IPS DF 6.9 (cell line): Measurements from ENCODE around the gene CCDC57.
"Not testable (repeated sequence)": the region's sequence is repeated elsewhere in the genome, so short reads cannot be mapped to it uniquely, and the experiment has no call there.

Source experiments
- DNase-seq: peaks from one replicate; pipeline ENCODE4 v3.0.0-alpha.2; 2013; ENCODE audit warnings: low read depth, low spot score
- H3K27ac ChIP-seq: one replicate; pipeline ENCODE4 v1.5.1; 2013; ENCODE audit warnings: low read length, control low read depth
- H3K27me3 ChIP-seq: 2 replicates; pipeline ENCODE4 v1.6.1; 2013; ENCODE audit warnings: mild to moderate bottlenecking, low read length; ENCODE audit not compliant: control insufficient read depth, insufficient read depth
- H3K36me3 ChIP-seq: 2 replicates; pipeline ENCODE4 v1.6.1; 2013; ENCODE audit warnings: low read length; ENCODE audit not compliant: control insufficient read depth, insufficient read depth
- H3K4me1 ChIP-seq: 2 replicates; pipeline ENCODE4 v1.6.1; 2013; ENCODE audit warnings: low read length; ENCODE audit not compliant: control insufficient read depth, insufficient read depth
- H3K4me3 ChIP-seq: 2 replicates; pipeline ENCODE4 v1.5.1; 2013; ENCODE audit warnings: mild to moderate bottlenecking, low read length
- H3K9me3 ChIP-seq: 2 replicates; pipeline ENCODE4 v1.6.1; 2013; ENCODE audit warnings: low read length, inconsistent platforms; ENCODE audit not compliant: control insufficient read depth, insufficient read depth
- WGBS: extraction: QIAGEN DNeasy Blood & Tissue Kit; methylation state at CpG from one replicate; pipeline ENCODE4 v1.1.7; 2013; ENCODE audit warnings: mixed read lengths, missing lambda C conversion rate; ENCODE audit not compliant: insufficient read length, insufficient coverage; 5-methylcytosine and 5-hydroxymethylcytosine counted together

Gene CCDC57

DNA sequence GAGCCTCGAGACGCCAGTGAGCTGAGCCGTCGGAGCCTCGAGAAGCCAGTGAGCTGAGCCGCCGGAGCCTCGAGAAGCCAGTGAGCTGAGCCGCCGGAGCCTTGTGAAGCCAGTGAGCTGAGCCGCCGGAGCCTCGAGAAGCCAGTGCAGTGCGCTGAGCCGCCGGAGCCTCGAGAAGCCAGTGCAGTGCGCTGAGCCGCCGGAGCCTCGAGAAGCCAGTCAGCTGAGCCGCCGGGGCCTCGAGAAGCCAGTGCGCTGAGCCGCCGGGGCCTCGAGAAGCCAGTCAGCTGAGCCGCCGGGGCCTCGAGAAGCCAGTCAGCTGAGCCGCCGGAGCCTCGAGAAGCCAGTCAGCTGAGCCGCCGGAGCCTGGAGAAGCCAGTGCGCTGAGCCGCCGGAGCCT is 41.5 kb upstream of the CCDC57 start:
- DNase-seq, H3K4me1 ChIP-seq, H3K27me3 ChIP-seq, H3K27ac ChIP-seq, H3K9me3 ChIP-seq, H3K4me3 ChIP-seq: not testable (repeated sequence)
- peaks cover 50% of the 10 kb centered on the region for H3K36me3 ChIP-seq
- no CpG with 5 or more reads among the region's 39 CpGs for WGBS

DNA sequence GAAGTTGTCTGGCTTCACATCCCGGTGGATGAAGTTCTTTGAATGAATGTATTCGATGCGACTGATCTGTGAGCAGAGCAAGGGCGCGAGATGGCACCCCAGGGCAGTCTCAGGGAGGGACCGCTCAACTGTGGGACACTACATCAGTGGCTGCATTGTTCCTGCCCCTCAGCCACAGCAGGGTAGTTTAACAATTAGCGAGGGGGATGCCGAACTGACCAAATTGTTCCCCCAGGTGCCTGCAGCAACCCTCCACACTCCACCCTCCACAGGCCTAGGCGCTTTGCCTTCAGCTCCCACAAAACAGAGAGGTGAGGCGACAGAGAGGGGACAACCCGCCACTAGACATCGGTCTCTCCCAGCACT is 40.5 kb upstream of the CCDC57 start:
- DNase-seq, result no peak
- H3K9me3 ChIP-seq, result no peaks in the 10 kb centered on the region
- no CpG with 5 or more reads among the region's 12 CpGs for WGBS
- H3K27me3 ChIP-seq, result no peaks in the 10 kb centered on the region
- H3K36me3 ChIP-seq, result peaks cover 60% of the 10 kb centered on the region
- no peak overlapping the region for H3K4me3 ChIP-seq
- H3K4me1 ChIP-seq, result no peaks in the 10 kb centered on the region
- no peak overlapping the region for H3K27ac ChIP-seq

DNA sequence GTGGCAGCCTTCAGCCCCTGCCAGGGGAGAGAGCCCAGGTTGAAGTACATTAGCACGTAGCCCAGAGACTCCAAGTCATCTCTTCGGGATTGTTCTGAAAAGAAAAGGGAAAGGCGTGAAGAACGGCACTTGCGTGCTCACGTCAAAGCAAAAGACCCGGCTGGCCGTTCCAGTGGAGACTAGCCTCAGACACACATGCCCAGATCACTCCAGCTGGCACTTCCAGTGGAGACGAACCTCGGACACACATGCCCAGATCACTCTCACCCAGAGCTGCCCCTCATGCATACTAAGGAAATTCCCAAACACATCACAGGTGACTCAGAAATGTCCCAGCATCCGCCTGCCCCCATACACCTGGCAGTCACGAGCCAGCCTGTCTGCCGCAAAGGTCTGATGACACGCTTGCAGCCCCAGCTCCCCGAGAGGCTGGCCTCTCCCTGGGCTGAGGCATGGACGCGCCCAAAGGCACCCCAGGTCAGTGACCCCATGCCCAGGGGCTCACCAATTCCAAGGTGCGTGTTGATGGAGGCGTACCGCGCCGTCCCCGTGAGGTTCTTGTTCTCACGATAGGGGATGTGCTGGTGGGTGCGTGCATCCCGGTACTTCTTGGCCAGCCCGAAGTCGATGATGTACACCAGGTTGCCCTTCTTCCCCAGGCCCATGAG is 40.0 kb upstream of the CCDC57 start:
- no CpG with 5 or more reads among the region's 28 CpGs for WGBS
- Histone ChIP-seq H3K27me3 (no peaks in the 10 kb centered on the region), H3K27ac (no peak overlapping the region), H3K36me3 (peaks cover 62% of the 10 kb centered on the region), H3K4me1 (no peaks in the 10 kb centered on the region), H3K4me3 (no peak overlapping the region), H3K9me3 (no peaks in the 10 kb centered on the region)
- no peak for DNase-seq

DNA sequence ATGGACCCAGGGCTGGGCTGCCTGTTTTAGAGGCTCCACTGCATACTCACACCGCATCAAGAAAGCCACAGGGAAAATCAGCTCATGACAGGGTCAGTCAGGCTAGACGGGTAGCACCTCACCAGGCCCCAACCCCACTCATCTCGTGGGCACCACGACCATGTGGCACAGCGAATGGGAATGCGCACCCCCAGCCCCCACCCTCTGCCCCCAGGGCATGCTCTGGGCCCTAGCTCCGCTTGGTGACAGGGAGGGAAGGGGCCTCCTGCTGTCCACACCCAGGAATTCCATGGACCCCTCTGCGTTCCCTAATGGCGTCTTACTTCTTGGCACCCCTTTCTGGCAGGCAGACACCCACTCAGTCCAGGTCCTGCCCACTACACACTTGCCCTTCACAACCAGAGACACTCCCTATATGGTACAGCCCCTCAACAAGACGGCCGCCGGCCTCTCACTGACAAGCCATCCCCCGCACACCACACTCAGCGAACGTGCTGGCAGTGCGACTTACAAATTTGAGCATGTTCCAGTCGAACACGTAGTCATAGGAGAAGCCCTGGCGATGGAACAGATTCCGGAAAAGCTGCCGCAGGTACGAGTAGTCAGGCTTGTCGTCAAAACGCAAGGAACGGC is 38.3 kb upstream of the CCDC57 start:
- Histone ChIP-seq H3K4me1 (no peaks in the 10 kb centered on the region), H3K36me3 (peaks cover 75% of the 10 kb centered on the region), H3K9me3 (no peaks in the 10 kb centered on the region), H3K27me3 (no peaks in the 10 kb centered on the region), H3K4me3 (no peak overlapping the region), H3K27ac (no peak overlapping the region)
- WGBS, result no CpG with 5 or more reads among the region's 25 CpGs
- no peak for DNase-seq

DNA sequence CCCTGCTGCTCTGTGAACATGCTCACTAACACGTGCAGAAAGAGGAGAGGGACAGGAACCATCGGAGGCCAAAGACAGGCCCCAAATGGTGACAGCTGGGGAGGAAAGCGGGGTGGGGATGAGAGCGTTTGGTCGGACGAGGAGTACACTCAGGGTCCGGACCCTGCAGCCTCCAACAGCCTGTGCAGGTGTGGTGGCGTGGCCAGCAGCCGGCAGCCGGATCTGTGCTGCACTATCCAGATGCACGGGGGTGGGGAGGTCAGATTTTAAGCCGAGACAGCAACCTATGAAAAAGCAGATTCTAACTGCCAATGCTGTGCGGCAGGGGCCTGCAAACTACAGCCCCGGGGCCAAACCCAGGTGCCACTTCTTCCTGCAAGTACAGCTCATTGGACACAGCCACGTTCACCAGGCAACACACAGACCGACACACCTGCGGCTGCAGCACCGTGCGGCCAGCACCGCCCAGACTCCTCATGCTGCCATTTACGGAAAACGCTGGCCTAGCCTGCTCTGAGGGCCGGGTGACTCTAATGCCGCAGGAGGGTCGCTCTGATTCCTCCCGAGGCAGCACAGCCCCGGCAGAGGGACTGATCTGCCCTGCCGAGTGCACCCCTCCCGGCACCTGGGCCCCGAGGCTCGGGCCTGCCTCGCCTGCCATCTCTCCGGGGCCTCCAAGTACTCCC is 37.4 kb upstream of the CCDC57 start:
- no peak overlapping the region for H3K27ac ChIP-seq
- no peaks in the 10 kb centered on the region for H3K27me3 ChIP-seq
- no peaks in the 10 kb centered on the region for H3K4me1 ChIP-seq
- WGBS, result no CpG with 5 or more reads among the region's 33 CpGs
- no peaks in the 10 kb centered on the region for H3K9me3 ChIP-seq
- H3K4me3 ChIP-seq, result no peak overlapping the region
- H3K36me3 ChIP-seq, result peaks cover 77% of the 10 kb centered on the region
- no peak for DNase-seq

DNA sequence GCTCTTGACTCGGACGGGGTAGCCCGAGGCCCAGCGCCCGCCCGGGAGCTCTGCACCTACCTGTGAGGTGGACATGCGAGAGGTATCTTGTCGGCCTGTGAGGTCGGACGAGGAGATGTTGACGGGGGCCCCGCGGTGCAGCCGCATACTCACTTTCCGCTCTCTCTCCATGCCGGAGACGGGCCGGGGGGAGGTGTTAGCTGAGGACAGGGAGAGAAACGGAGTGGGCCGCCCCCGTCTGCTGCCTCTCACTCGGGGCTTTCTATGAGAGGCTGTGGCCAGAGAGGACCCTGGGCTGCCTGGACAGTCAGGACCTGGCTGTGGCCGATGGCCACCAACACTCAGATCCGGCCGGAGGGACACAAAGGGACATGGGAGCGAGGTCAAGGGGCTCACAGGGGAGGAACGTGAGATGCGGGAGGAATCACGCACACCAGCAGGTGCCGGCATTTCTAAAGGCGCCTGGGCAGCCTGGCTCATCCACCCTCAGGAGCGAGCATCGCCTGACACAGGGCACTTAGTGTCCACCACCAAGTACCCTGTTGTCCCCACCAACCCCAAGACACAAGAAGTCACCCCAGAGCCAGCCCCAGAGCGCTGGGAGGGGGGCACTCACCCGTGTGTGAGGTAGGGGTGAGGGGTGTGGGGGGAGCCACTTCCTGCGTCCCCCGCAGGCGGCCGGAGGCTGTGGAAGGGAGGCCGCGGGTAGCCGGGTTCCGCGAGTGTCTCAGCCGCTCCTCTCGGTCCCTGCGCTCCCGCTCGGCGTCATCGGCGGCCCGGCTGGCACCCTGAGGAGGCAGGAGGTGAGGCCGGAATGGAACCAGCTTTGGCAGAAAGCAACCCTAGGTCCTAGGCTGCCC is 36.4 kb upstream of the CCDC57 start:
- Histone ChIP-seq H3K36me3 (peaks cover 84% of the 10 kb centered on the region), H3K4me1 (no peaks in the 10 kb centered on the region), H3K4me3 (no peak overlapping the region), H3K9me3 (no peaks in the 10 kb centered on the region), H3K27ac (no peak overlapping the region), H3K27me3 (no peaks in the 10 kb centered on the region)
- no peak for DNase-seq
- WGBS, result no CpG with 5 or more reads among the region's 54 CpGs

DNA sequence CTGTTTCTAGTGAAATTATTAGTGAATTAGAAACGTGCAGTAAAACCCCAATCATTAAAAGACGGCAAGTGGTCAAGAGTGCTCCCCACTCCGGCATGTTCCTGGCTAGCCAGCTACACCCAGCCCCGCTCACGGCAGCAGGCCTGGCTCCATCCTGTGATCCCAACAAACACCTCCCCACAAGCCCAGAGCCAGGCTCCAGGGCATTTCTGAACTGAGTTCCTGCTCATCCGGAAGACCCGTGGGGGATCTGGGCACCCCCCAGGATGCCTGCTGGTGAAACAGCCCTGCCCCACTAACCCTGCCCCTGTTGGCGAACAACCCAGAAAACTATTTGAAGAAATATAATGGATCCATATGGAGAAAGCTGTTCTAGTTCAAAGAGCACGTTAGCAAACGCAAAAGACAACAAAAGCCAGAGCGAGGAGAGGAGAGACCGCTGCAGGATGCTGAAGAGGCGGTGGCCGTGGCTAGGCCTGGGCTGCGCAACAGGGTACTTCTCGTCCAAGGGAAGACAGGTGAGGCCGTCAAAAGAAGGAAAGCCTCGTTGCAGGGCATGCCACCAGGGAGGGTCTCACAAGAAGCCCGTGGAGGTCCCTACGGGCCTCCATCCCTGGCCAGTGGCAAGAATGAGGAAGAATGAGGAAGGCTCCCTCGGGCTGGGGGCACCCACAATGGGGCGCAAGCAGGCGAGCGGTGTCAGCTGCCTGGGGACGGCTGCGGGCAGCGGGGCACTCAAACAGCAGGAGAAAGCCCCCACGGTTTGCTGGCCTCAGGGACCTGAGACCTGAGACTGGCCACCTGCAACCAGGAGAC is 35.4 kb upstream of the CCDC57 start:
- H3K4me1 ChIP-seq, result no peaks in the 10 kb centered on the region
- no CpG with 5 or more reads among the region's 28 CpGs for WGBS
- H3K36me3 ChIP-seq, result peaks cover 88% of the 10 kb centered on the region
- no peak for DNase-seq
- no peaks in the 10 kb centered on the region for H3K27me3 ChIP-seq
- H3K4me3 ChIP-seq, result no peak overlapping the region
- no peak overlapping the region for H3K27ac ChIP-seq
- no peaks in the 10 kb centered on the region for H3K9me3 ChIP-seq

DNA sequence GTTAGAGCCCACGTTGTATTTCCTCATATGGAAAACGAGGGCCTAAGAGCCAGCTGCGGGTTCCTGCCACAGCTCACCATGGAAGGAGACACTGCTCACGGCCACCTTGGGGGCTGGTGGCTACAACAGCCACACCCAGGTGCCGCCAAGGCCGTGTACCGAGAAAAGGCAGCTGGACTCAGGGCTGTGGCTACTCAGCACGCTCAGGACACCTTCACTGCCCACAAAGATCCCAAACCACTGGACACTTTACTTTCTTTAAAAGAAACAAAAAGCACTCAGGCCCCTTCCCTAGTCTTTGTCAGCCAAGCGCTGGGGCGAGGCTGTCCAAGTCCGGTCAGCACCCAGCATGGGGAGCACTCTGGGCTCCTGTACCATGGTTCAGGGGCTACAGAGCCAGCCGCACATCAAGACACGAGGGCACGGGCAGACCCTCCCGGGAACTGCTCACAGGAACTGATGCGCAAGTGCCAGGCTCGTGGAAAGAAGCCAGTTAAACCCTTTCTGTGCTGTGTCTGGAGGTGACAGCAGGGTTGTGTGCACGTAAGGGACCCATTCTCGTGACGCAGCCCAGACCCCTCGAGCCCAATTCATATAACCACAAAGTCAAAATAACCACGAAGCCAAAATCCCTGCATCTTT is 34.7 kb upstream of the CCDC57 start:
- no peak overlapping the region for H3K4me3 ChIP-seq
- peaks cover 86% of the 10 kb centered on the region for H3K36me3 ChIP-seq
- H3K9me3 ChIP-seq, result no peaks in the 10 kb centered on the region
- no peak overlapping the region for H3K27ac ChIP-seq
- H3K4me1 ChIP-seq, result no peaks in the 10 kb centered on the region
- no peak for DNase-seq
- no CpG with 5 or more reads among the region's 22 CpGs for WGBS
- H3K27me3 ChIP-seq, result no peaks in the 10 kb centered on the region

DNA sequence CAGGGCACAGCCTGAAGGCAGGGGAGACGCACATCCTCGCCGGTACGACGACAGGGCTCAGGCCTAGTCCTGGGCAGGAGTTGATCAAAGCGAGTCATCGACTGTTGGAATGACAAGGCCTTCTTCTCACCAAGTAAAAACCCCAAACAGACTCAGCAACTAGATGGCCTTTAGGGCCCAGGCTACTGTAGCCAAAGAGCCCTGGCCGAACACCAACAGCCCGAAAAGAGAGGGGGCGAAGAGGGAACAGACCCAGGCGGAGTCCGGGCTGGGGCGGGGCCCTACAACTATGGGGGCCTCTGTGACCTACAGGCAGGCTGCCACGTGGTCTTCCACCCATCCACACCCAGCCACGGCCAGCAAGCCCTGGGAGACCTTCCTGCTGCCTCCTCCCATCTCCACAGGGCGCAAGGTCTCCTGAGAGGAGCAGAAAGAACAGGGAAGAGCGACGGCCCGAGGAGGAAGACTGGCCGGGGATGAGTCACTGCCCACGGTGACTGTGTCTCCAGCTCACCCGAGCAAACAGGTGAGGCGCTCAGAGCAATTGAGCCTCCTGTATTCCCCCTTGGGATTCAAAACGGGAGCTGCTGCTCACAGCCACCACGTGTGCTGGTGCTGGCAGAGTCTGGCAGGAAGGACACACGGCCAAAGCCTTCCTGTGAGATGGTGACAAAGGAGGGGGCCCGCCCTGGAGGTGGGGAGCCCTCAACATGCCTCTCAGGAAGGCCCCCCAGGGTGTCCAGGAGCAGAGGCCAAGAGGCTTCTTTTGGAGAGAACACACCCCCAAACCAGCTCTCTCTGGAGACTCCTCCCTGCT is 33.9 kb upstream of the CCDC57 start:
- H3K9me3 ChIP-seq, result no peaks in the 10 kb centered on the region
- H3K27me3 ChIP-seq, result no peaks in the 10 kb centered on the region
- peaks cover 81% of the 10 kb centered on the region for H3K36me3 ChIP-seq
- H3K4me1 ChIP-seq, result no peaks in the 10 kb centered on the region
- H3K4me3 ChIP-seq, result no peak overlapping the region
- no peak for DNase-seq
- no CpG with 5 or more reads among the region's 27 CpGs for WGBS
- no peak overlapping the region for H3K27ac ChIP-seq
